HepG2 (cell line): ENCODE measurements around the gene PCYOX1L. TPM values are rescaled to one million over a fixed set of nuclear protein-coding genes. Genes with fewer than 3 reads are reported as not detected.

Source experiments
- ATAC-seq: fragments of 200-7000 bp; cut with Tn5 transposase; 3 replicates; pipeline ENCODE4 v1.9.1; 2020; ENCODE audit warnings: mild to moderate bottlenecking, moderate library complexity
- BruUV-seq: library from RNA; stranded (reverse); fragments of 400-500 nt; replicated peaks from 2 replicates; lab custom pipeline; 2021; lab: Mats Ljungman, UMichigan
- CTCF ChIA-PET: fragments of 300-600 bp; formaldehyde crosslinking; extraction: SDS; loops from one replicate; lab custom pipeline; 2021; ENCODE audit warnings: low total read pairs, inconsistent platforms, low intra/inter-chr PET ratio; lab: Yijun Ruan, JAX
- POLR2A ChIA-PET: fragments of 350-600 bp; sonication (Branson Sonifier 250); formaldehyde crosslinking; loops from one replicate; lab custom pipeline; 2020; ENCODE audit warnings: antibody characterized with exemption, inconsistent platforms; lab: Yijun Ruan, JAX
- DNase-seq: peaks from one replicate; pipeline ENCODE4 v3.0.0-alpha.2; 2015; ENCODE audit warnings: low spot score
- FAIRE-seq: peaks from 3 replicates; lab custom pipeline; 2011; peaks lifted over from hg19 to GRCh38; lab: Jason Lieb, UNC
- H2AFZ ChIP-seq: one replicate; pipeline ENCODE4 v1.6.1; 2011; ENCODE audit warnings: low read length, inconsistent platforms
- H3K27ac ChIP-seq: fragments of 300-600 bp; 3 replicates; pipeline ENCODE4 v1.8.0; 2011; ENCODE audit warnings: mixed run types, mild to moderate bottlenecking, mixed read lengths, low read length, inconsistent platforms; ENCODE audit not compliant: insufficient read depth; ENCODE audit errors: extremely low read length
- H3K27me3 ChIP-seq, 2 experiments: fragments of 200-600 bp in 1 of 2; 2 replicates in 1 of 2; 3 replicates in 1 of 2; pipeline versions ENCODE4 v1.6.0 to v1.8.0; 2011; ENCODE audit warnings: low read length in 2 of 2, mild to moderate bottlenecking in 2 of 2, moderate library complexity in 2 of 2, inconsistent platforms in 1 of 2; ENCODE audit not compliant: insufficient read depth in 2 of 2, control insufficient read depth in 1 of 2
- H3K36me3 ChIP-seq, 2 experiments: fragments of 200-600 bp in 1 of 2; replicated peaks in 1 of 2; 2 replicates in 1 of 2; 3 replicates in 1 of 2; pipeline versions ENCODE4 v1.5.1 to v1.8.0; 2011; ENCODE audit warnings: low read length in 2 of 2, inconsistent platforms in 1 of 2; ENCODE audit not compliant: insufficient read depth in 2 of 2, control insufficient read depth in 1 of 2
- H3K4me1 ChIP-seq: 2 replicates; pipeline ENCODE4 v1.5.1; 2012; ENCODE audit warnings: low read length, inconsistent platforms; ENCODE audit not compliant: insufficient read depth
- H3K4me2 ChIP-seq: 2 replicates; pipeline ENCODE4 v1.6.0; 2011; ENCODE audit warnings: low read depth, low read length, inconsistent platforms
- H3K4me3 ChIP-seq, 3 experiments: fragments of 200-600 bp in 1 of 3; sonication (generic), shearing (Covaris generic) in 1 of 3; replicated peaks in 1 of 3; 2 replicates each; pipeline ENCODE4 v1.5.1; 2011 to 2016; ENCODE audit warnings: low read length in 3 of 3, inconsistent platforms in 2 of 3, low read depth in 2 of 3, mild to moderate bottlenecking in 2 of 3, control low read depth in 1 of 3, mixed read lengths in 1 of 3; ENCODE audit not compliant: insufficient read depth in 1 of 3
- H3K79me2 ChIP-seq: one replicate; pipeline ENCODE4 v1.6.1; 2011; ENCODE audit warnings: low read length, inconsistent platforms; ENCODE audit not compliant: insufficient read depth
- H3K9ac ChIP-seq: 2 replicates; pipeline ENCODE4 v1.6.0; 2011; ENCODE audit warnings: mild to moderate bottlenecking, low read depth, low read length, inconsistent platforms; ENCODE audit not compliant: insufficient read depth
- H3K9me3 ChIP-seq: 2 replicates; pipeline ENCODE4 v1.5.1; 2012; ENCODE audit warnings: mild to moderate bottlenecking, low read length
- H4K20me1 ChIP-seq: 2 replicates; pipeline ENCODE4 v1.6.0; 2011; ENCODE audit warnings: inconsistent platforms, mild to moderate bottlenecking, low read length, moderate library complexity; ENCODE audit not compliant: insufficient read depth
- ARNTL ChIP-seq: sonication (generic); formaldehyde crosslinking; IDR thresholded peaks from 2 replicates; pipeline ENCODE4 v1.4.0; 2020; ENCODE audit warnings: mild to moderate bottlenecking, missing genetic modification reagents
- HES4 ChIP-seq: sonication (generic); formaldehyde crosslinking; IDR thresholded peaks from 2 replicates; pipeline ENCODE4 v1.9.0; 2021; ENCODE audit warnings: mild to moderate bottlenecking, missing genetic modification reagents, borderline replicate concordance
- HNF4A ChIP-seq: sonication (generic); formaldehyde crosslinking; IDR thresholded peaks from 2 replicates; pipeline ENCODE4 v1.4.0; 2020; ENCODE audit warnings: missing genetic modification reagents
- JUN ChIP-seq: sonication (generic); formaldehyde crosslinking; IDR thresholded peaks from 2 replicates; pipeline ENCODE4 v1.4.0; 2020; ENCODE audit warnings: mild to moderate bottlenecking, missing genetic modification reagents
- NAIF1 ChIP-seq: sonication (generic); formaldehyde crosslinking; IDR thresholded peaks from 2 replicates; pipeline ENCODE4 v1.5.0; 2020; ENCODE audit warnings: mild to moderate bottlenecking, missing genetic modification reagents, borderline replicate concordance
- NONO ChIP-seq, 2 experiments: fragments of 450-650 bp in 1 of 2; sonication (generic) in 1 of 2; formaldehyde crosslinking in 1 of 2; IDR thresholded peaks in 1 of 2; conservative IDR thresholded peaks in 1 of 2; 2 replicates each; pipeline versions ENCODE4 v1.6.1 to v1.8.0; 2017 to 2022; ENCODE audit warnings: mild to moderate bottlenecking in 1 of 2, missing genetic modification reagents in 1 of 2, moderate library complexity in 1 of 2
- PREB ChIP-seq: sonication (generic); formaldehyde crosslinking; IDR thresholded peaks from 2 replicates; pipeline ENCODE4 v1.4.0; 2020; ENCODE audit warnings: missing genetic modification reagents
- RFX1 ChIP-seq: fragments of 450-650 bp; IDR thresholded peaks from 2 replicates; pipeline ENCODE4 v1.6.1; 2017
- SOX5 ChIP-seq: IDR thresholded peaks from 2 replicates; pipeline ENCODE4 v1.6.1; 2016; ENCODE audit warnings: borderline replicate concordance
- ZBTB10 ChIP-seq: sonication (generic); formaldehyde crosslinking; IDR thresholded peaks from 2 replicates; pipeline ENCODE4 v1.4.0; 2020; ENCODE audit warnings: missing genetic modification reagents, borderline replicate concordance
- ZBTB8A ChIP-seq: sonication (generic); formaldehyde crosslinking; IDR thresholded peaks from 2 replicates; pipeline ENCODE4 v1.4.0; 2020; ENCODE audit warnings: mild to moderate bottlenecking, low read depth, missing genetic modification reagents, borderline replicate concordance
- WGBS: methylation state at CpG from one replicate; pipeline ENCODE4 v1.1.6; 2017; ENCODE audit warnings: low lambda C conversion rate; 5-methylcytosine and 5-hydroxymethylcytosine counted together
- in situ Hi-C: cut with HindIII; loops from 2 replicates; pipeline ENCODE4 v1.10.0; 2017; ENCODE audit warnings: low pct_unique_long_range_greater_than_20kb; ENCODE audit not compliant: extremely low pct_ligation_motif_present
- intact Hi-C: fragments of 100-400 bp; cut with micrococcal nuclease; formaldehyde crosslinking; loops from one replicate; pipeline ENCODE4 v1.10.0; 2022; ENCODE audit not compliant: unreplicated experiment
- polyA plus RNA-seq, 8 experiments: library from polyadenylated mRNA; depleted of rRNA in 3 of 8; stranded (reverse) in 7 of 8; unstranded in 1 of 8; fragments of >200 nt; fragmentation: Illumina TruSeq in 4 of 8; extraction: Trizol in 4 of 8; gene quantifications; 2 replicates each; pipeline versions ENCODE4 v1.2.1 to v1.2.3, GENCODE V29; 2011 to 2016; ENCODE audit warnings: low read depth in 4 of 8, missing spikeins in 1 of 8, mixed read lengths in 1 of 8; ENCODE audit not compliant: insufficient read depth in 1 of 8
- total RNA-seq, 5 experiments: library from RNA; depleted of rRNA; stranded (reverse); fragments of >200 nt; fragmentation: Illumina TruSeq; extraction: Trizol; gene quantifications; 2 replicates each; pipeline ENCODE4 v1.2.3, GENCODE V29; 2016; ENCODE audit warnings: low read depth in 1 of 5
- TF ChIP-seq, protein P1 (sequence below): sonication (generic); formaldehyde crosslinking; IDR thresholded peaks from 2 replicates; pipeline ENCODE4 v1.5.0; 2020; ENCODE audit warnings: mild to moderate bottlenecking, missing genetic modification reagents
- TF ChIP-seq, protein P2 (sequence below): sonication (generic); formaldehyde crosslinking; IDR thresholded peaks from 2 replicates; pipeline ENCODE4 v1.8.1; 2023; ENCODE audit warnings: missing genetic modification reagents, inconsistent platforms, borderline replicate concordance

PCYOX1L gene
- total and polyA plus RNA-seq, 2 of the 13 experiments (the other 11 are each of a cell fraction or from before 2014, with no cell fraction given): 1.00 to 3.7 TPM

DNA sequence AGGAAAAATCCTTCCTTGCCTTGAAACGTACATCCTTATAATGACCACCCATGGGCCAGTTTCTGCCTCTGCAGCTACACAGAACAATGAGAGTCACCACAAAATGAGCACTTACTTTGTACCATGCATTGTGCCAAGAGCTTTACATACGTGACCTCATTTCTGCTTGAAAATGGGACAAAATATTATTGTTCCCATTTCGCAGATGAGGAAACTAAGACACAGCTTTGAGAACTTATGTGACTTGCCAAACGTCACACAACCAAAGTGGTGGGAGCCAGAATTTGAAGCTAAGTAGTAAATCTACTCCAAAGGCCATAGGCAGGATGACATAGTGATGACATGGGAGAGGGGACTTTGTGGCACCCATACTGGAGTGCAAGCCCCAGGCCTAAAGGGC is 47.4 kb upstream of the PCYOX1L start (continued):
- TF ChIP-seq PREB (CRISPR knock-in tag) (no peak), SOX5 (no peak)
- TF ChIP-seq, protein P1, sequence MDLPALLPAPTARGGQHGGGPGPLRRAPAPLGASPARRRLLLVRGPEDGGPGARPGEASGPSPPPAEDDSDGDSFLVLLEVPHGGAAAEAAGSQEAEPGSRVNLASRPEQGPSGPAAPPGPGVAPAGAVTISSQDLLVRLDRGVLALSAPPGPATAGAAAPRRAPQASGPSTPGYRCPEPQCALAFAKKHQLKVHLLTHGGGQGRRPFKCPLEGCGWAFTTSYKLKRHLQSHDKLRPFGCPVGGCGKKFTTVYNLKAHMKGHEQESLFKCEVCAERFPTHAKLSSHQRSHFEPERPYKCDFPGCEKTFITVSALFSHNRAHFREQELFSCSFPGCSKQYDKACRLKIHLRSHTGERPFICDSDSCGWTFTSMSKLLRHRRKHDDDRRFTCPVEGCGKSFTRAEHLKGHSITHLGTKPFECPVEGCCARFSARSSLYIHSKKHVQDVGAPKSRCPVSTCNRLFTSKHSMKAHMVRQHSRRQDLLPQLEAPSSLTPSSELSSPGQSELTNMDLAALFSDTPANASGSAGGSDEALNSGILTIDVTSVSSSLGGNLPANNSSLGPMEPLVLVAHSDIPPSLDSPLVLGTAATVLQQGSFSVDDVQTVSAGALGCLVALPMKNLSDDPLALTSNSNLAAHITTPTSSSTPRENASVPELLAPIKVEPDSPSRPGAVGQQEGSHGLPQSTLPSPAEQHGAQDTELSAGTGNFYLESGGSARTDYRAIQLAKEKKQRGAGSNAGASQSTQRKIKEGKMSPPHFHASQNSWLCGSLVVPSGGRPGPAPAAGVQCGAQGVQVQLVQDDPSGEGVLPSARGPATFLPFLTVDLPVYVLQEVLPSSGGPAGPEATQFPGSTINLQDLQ (CRISPR knock-in tag): no peak

DNA sequence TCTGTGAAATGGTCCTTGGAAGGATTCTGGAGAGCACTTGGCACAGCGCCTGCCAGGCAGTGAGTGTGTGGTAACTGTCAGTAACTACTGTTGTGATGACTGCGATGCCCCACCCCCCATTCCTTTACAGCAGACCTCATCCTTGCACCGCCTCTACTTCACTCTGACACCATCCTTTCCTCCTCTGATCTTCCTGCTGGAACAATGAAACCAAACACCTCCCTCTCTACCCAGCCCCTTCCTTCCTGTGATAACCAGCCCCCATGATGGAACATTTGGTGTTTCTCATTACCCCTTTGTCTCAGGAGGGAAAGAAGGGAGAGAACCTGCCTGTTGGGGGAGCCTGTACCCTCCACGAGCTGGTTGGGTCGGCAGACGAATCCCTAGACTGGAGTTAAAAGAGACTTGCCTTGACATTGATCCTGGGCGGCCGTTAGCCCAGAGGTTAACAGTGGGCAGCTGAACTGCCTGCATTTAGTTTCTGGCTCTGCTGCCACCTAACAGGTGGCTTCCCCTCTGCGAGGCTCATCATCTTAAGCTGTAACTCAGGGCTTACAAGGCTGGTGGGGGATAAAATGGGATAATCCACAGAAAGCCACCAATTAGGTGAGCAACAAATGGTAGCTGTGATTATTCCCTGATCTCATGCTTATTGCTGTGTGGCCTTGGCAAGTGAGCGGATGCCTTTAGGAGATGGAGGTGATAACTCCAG is 46.7 kb upstream of the PCYOX1L start:
- no peak overlapping the region for H2AFZ ChIP-seq
- WGBS: 69% methylated on average over 5 of the region's 10 CpGs
- no peaks in the 10 kb centered on the region for H3K4me1 ChIP-seq
- CTCF ChIA-PET: no interaction called here
- POLR2A ChIA-PET: no interaction called here
- DNase-seq (no peak), ATAC-seq (no peak), FAIRE-seq (no peak)
- TF ChIP-seq ARNTL (CRISPR knock-in tag) (no peak), HNF4A (CRISPR knock-in tag) (no peak), ZBTB10 (no peak), RFX1 (no peak), HES4 (CRISPR knock-in tag) (no peak), JUN (CRISPR knock-in tag) (no peak), ZBTB8A (no peak), NONO (IDR thresholded peaks at IDR 0.05) (no peak), NONO (CRISPR knock-in tag; conservative IDR thresholded peaks at IDR 0.05) (no peak), NAIF1 (CRISPR knock-in tag) (no peak)
- TF ChIP-seq, protein P2, sequence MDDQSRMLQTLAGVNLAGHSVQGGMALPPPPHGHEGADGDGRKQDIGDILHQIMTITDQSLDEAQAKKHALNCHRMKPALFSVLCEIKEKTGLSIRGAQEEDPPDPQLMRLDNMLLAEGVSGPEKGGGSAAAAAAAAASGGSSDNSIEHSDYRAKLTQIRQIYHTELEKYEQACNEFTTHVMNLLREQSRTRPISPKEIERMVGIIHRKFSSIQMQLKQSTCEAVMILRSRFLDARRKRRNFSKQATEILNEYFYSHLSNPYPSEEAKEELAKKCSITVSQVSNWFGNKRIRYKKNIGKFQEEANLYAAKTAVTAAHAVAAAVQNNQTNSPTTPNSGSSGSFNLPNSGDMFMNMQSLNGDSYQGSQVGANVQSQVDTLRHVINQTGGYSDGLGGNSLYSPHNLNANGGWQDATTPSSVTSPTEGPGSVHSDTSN (CRISPR knock-in tag): no peak
- in situ Hi-C loops (no loop called here), intact Hi-C loops (no loop called here)
- H3K36me3 ChIP-seq: no peaks in the 10 kb centered on the region
- H3K9ac ChIP-seq: no peak overlapping the region
- H4K20me1 ChIP-seq: no peaks in the 10 kb centered on the region
- no peak overlapping the region for H3K4me2 ChIP-seq
- H3K27ac ChIP-seq: no peak overlapping the region
- no peaks in the 10 kb centered on the region for H3K9me3 ChIP-seq
- no peaks in the 10 kb centered on the region; a peak in 1 of 5 replicates for H3K27me3 ChIP-seq
- no TSS peak for BruUV-seq
- H3K4me3 ChIP-seq: no peak overlapping the region
- H3K79me2 ChIP-seq: no peaks in the 10 kb centered on the region
